HEK293 (cell line): Measurements from ENCODE around the gene TMEM198.
A peak's percentile ranks its signal among the peaks of the same experiment; 100 is the strongest.

Experiments used
- ATF2 ChIP-seq: fragments of 450-650 bp; formaldehyde crosslinking; IDR thresholded peaks from 2 replicates; pipeline ENCODE4 v1.5.1; 2016; ENCODE audit warnings: missing biosample characterization, missing genetic modification characterization, low read depth
- BCL11B ChIP-seq: fragments of 450-650 bp; formaldehyde crosslinking; IDR thresholded peaks from 2 replicates; pipeline ENCODE4 v1.5.1; 2016; ENCODE audit warnings: low read depth, missing biosample characterization, missing genetic modification characterization
- CTCF ChIP-seq: fragments of 450-650 bp; formaldehyde crosslinking; IDR thresholded peaks from 2 replicates; pipeline ENCODE4 v1.5.1; 2016; ENCODE audit warnings: missing biosample characterization, missing genetic modification characterization
- GLI4 ChIP-seq: fragments of 450-650 bp; formaldehyde crosslinking; IDR thresholded peaks from 2 replicates; pipeline ENCODE4 v1.5.1; 2016; ENCODE audit warnings: missing biosample characterization, missing genetic modification characterization
- KLF17 ChIP-seq: fragments of 450-650 bp; formaldehyde crosslinking; IDR thresholded peaks from 2 replicates; pipeline ENCODE4 v1.5.1; 2016; ENCODE audit warnings: missing biosample characterization, missing genetic modification characterization
- MYNN ChIP-seq: fragments of 450-650 bp; formaldehyde crosslinking; IDR thresholded peaks from 2 replicates; pipeline ENCODE4 v1.5.1; 2016; ENCODE audit warnings: missing biosample characterization, missing genetic modification characterization, borderline replicate concordance
- PRDM10 ChIP-seq: fragments of 450-650 bp; formaldehyde crosslinking; IDR thresholded peaks from 2 replicates; pipeline ENCODE4 v1.5.1; 2016; ENCODE audit warnings: missing biosample characterization, missing genetic modification characterization
- SCRT1 ChIP-seq: fragments of 450-650 bp; formaldehyde crosslinking; IDR thresholded peaks from 2 replicates; pipeline ENCODE4 v1.5.1; 2016; ENCODE audit warnings: missing biosample characterization, missing genetic modification characterization, borderline replicate concordance
- ZBTB44 ChIP-seq: fragments of 450-650 bp; IDR thresholded peaks from 2 replicates; pipeline ENCODE4 v1.5.1; 2018; ENCODE audit warnings: missing biosample characterization, mild to moderate bottlenecking, missing genetic modification characterization
- ZBTB7A ChIP-seq: fragments of 450-650 bp; formaldehyde crosslinking; IDR thresholded peaks from 2 replicates; pipeline ENCODE4 v1.5.1; 2016; ENCODE audit warnings: low read depth, missing biosample characterization, missing genetic modification characterization
- ZFP37 ChIP-seq: fragments of 450-650 bp; formaldehyde crosslinking; IDR thresholded peaks from 2 replicates; pipeline ENCODE4 v1.5.1; 2016; ENCODE audit warnings: missing biosample characterization, missing genetic modification characterization
- ZNF114 ChIP-seq: fragments of 450-650 bp; formaldehyde crosslinking; IDR thresholded peaks from 2 replicates; pipeline ENCODE4 v1.5.0; 2017; ENCODE audit warnings: missing biosample characterization, missing genetic modification characterization
- ZNF138 ChIP-seq: fragments of 450-650 bp; formaldehyde crosslinking; IDR thresholded peaks from 2 replicates; pipeline ENCODE4 v1.5.1; 2016; ENCODE audit warnings: missing biosample characterization, missing genetic modification characterization, borderline replicate concordance
- ZNF155 ChIP-seq: fragments of 450-650 bp; formaldehyde crosslinking; IDR thresholded peaks from 2 replicates; pipeline ENCODE4 v1.5.1; 2016; ENCODE audit warnings: missing biosample characterization, missing genetic modification characterization
- ZNF174 ChIP-seq: fragments of 450-650 bp; formaldehyde crosslinking; IDR thresholded peaks from 2 replicates; pipeline ENCODE4 v1.5.0; 2017; ENCODE audit warnings: missing biosample characterization, mild to moderate bottlenecking, missing genetic modification characterization
- ZNF202 ChIP-seq: fragments of 450-650 bp; formaldehyde crosslinking; IDR thresholded peaks from 2 replicates; pipeline ENCODE4 v1.5.1; 2016; ENCODE audit warnings: missing biosample characterization, missing genetic modification characterization, borderline replicate concordance
- ZNF221 ChIP-seq: fragments of 450-650 bp; formaldehyde crosslinking; IDR thresholded peaks from 2 replicates; pipeline ENCODE4 v1.5.1; 2017; ENCODE audit warnings: missing biosample characterization, missing genetic modification characterization, borderline replicate concordance
- ZNF292 ChIP-seq: fragments of 450-650 bp; formaldehyde crosslinking; IDR thresholded peaks from 2 replicates; pipeline ENCODE4 v1.5.1; 2016; ENCODE audit warnings: low read depth, missing biosample characterization, missing genetic modification characterization, borderline replicate concordance
- ZNF391 ChIP-seq: fragments of 450-650 bp; formaldehyde crosslinking; IDR thresholded peaks from 2 replicates; pipeline ENCODE4 v1.5.1; 2016; ENCODE audit warnings: low read depth, missing biosample characterization, missing genetic modification characterization, borderline replicate concordance
- ZNF404 ChIP-seq: fragments of 450-650 bp; formaldehyde crosslinking; IDR thresholded peaks from 2 replicates; pipeline ENCODE4 v1.5.1; 2017; ENCODE audit warnings: missing biosample characterization, missing genetic modification characterization
- ZNF561 ChIP-seq: fragments of 450-650 bp; IDR thresholded peaks from 2 replicates; pipeline ENCODE4 v1.5.1; 2018; ENCODE audit warnings: missing biosample characterization, missing genetic modification characterization, borderline replicate concordance
- ZNF585B ChIP-seq: fragments of 450-650 bp; formaldehyde crosslinking; IDR thresholded peaks from 2 replicates; pipeline ENCODE4 v1.5.1; 2016; ENCODE audit warnings: missing biosample characterization, missing genetic modification characterization
- ZNF639 ChIP-seq: fragments of 450-650 bp; formaldehyde crosslinking; IDR thresholded peaks from 2 replicates; pipeline ENCODE4 v1.5.1; 2016; ENCODE audit warnings: missing biosample characterization, missing genetic modification characterization
- ZNF654 ChIP-seq: fragments of 450-650 bp; formaldehyde crosslinking; IDR thresholded peaks from 2 replicates; pipeline ENCODE4 v1.5.1; 2016; ENCODE audit warnings: low read depth, missing biosample characterization, missing genetic modification characterization
- ZNF701 ChIP-seq: fragments of 450-650 bp; formaldehyde crosslinking; IDR thresholded peaks from 2 replicates; pipeline ENCODE4 v1.5.1; 2016; ENCODE audit warnings: missing biosample characterization, missing genetic modification characterization
- ZNF776 ChIP-seq: fragments of 450-650 bp; formaldehyde crosslinking; IDR thresholded peaks from 2 replicates; pipeline ENCODE4 v1.5.0; 2017; ENCODE audit warnings: missing biosample characterization, missing genetic modification characterization, borderline replicate concordance
- ZSCAN4 ChIP-seq: fragments of 450-650 bp; formaldehyde crosslinking; IDR thresholded peaks from 2 replicates; pipeline ENCODE4 v1.5.1; 2017; ENCODE audit warnings: missing biosample characterization, missing genetic modification characterization

The TMEM198 gene

GRCh38 chr2:219543596-219544358, at the start of gene TMEM198, which contains the start of gene CHPF (continued):
- TF ChIP-seq ZNF404 (tag by site-specific recombination) (no peak), ZNF138 (tag by site-specific recombination) (no peak), ZBTB7A (tag by site-specific recombination) (peak; percentile 97), KLF17 (tag by site-specific recombination) (peak; percentile 44), ZNF391 (no peak), ZSCAN4 (no peak), BCL11B (tag by site-specific recombination) (peak; percentile 84; the same call in 1 of the 2 replicates), ZNF561 (tag by site-specific recombination) (peak; percentile 45; the same call in 1 of the 2 replicates), ZBTB44 (tag by site-specific recombination) (0 out of 2 replicates have a peak, but pooled peaks have one; percentile 43), ZNF776 (tag by site-specific recombination) (no peak), ZNF114 (tag by site-specific recombination) (no peak), GLI4 (tag by site-specific recombination) (no peak), ZNF639 (tag by site-specific recombination) (no peak), ZNF585B (tag by site-specific recombination) (no peak), ZFP37 (tag by site-specific recombination) (peak; percentile 60; the same call in 1 of the 2 replicates), ZNF155 (tag by site-specific recombination) (no peak), ATF2 (peak; percentile 98), ZNF202 (tag by site-specific recombination) (no peak), ZNF221 (tag by site-specific recombination) (no peak), ZNF292 (no peak), PRDM10 (peak; percentile 99), ZNF654 (tag by site-specific recombination) (no peak), ZNF701 (no peak), MYNN (tag by site-specific recombination) (no peak), SCRT1 (no peak), ZNF174 (tag by site-specific recombination) (no peak), CTCF (tag by site-specific recombination) (no peak)
